Measurements from ENCODE around the gene SPHK2.

SPHK2 gene

GRCh38 chr19:48644355-48644754, 25.0 kb downstream of the SPHK2 start:
- Mint-ChIP-seq H3K27ac (no peak overlapping the region), H3K9me3 (no peaks in the 10 kb centered on the region), H3K36me3 (ENCODE audit: low read depth) (peaks cover under 1% of the 10 kb centered on the region), H3K4me3 (peak overlapping the region; percentile 92), H3K27me3 (ENCODE audit: low read depth, poor library complexity) (peaks cover 11% of the 10 kb centered on the region), H3K4me1 (peaks cover 41% of the 10 kb centered on the region)
- DNase-seq, result no peak
- TF ChIP-seq, protein P1, sequence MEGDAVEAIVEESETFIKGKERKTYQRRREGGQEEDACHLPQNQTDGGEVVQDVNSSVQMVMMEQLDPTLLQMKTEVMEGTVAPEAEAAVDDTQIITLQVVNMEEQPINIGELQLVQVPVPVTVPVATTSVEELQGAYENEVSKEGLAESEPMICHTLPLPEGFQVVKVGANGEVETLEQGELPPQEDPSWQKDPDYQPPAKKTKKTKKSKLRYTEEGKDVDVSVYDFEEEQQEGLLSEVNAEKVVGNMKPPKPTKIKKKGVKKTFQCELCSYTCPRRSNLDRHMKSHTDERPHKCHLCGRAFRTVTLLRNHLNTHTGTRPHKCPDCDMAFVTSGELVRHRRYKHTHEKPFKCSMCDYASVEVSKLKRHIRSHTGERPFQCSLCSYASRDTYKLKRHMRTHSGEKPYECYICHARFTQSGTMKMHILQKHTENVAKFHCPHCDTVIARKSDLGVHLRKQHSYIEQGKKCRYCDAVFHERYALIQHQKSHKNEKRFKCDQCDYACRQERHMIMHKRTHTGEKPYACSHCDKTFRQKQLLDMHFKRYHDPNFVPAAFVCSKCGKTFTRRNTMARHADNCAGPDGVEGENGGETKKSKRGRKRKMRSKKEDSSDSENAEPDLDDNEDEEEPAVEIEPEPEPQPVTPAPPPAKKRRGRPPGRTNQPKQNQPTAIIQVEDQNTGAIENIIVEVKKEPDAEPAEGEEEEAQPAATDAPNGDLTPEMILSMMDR (IDR thresholded peaks at IDR 0.05), result no peak

DNA sequence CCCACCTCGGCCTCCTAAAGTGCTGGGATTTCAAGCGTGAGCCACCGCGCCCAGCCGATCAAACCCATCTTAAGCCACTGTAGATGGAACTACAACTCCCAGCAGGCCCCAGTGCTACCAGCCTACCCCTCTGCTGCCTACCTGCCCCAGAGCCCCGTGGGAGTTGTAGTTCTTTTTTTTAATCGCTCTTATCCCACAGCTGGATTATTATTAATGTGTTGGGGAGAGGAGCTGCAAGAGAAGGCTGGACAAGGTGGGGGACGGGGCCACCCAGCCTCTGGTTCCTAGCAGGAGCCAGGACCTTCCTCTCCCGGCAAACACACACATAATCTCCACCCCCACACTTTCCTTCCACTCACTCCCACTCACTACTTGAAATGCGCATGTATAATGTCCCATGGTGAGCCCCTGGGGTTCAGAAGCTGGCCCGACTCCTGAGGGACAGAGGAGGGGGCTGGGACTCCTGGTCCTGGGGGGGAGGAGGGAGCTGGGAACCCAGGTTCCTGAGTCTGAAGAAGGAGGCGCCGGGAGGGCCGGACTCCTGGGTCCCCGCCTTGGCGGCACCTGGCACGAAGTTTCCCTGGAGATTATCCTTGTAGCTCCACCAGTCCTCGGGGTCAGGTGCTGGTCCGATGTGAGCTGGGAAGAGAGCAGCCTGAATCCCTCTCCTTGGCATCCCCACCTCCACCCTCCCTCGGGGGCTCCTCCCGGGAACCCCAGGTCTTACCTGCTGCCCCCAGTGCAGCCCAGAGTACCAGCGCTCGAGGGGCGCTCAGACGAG, 25.7 kb downstream of the SPHK2 start:
- Mint-ChIP-seq H3K27me3 (ENCODE audit: low read depth, poor library complexity) (peaks cover 11% of the 10 kb centered on the region), H3K9me3 (no peaks in the 10 kb centered on the region), H3K4me1 (peaks cover 34% of the 10 kb centered on the region), H3K4me3 (peak overlapping the region; percentile 92), H3K36me3 (ENCODE audit: low read depth) (no peaks in the 10 kb centered on the region), H3K27ac (no peak overlapping the region)
- TF ChIP-seq, protein P1 (IDR thresholded peaks at IDR 0.05), result no peak
- DNase-seq, result peak; percentile 74

GRCh38 chr19:48645620-48646000, 26.3 kb downstream of the SPHK2 start:
- TF ChIP-seq, protein P1 (IDR thresholded peaks at IDR 0.05), result no peak
- peak overlapping the region; percentile 28 for H3K27ac Mint-ChIP-seq
- peaks cover 13% of the 10 kb centered on the region for H3K27me3 Mint-ChIP-seq (ENCODE audit: low read depth, poor library complexity)
- no peak for DNase-seq
- no peaks in the 10 kb centered on the region for H3K9me3 Mint-ChIP-seq
- peaks cover 32% of the 10 kb centered on the region for H3K4me1 Mint-ChIP-seq
- no peaks in the 10 kb centered on the region for H3K36me3 Mint-ChIP-seq (ENCODE audit: low read depth)
- H3K4me3 Mint-ChIP-seq, result peak overlapping the region; percentile 92

DNA sequence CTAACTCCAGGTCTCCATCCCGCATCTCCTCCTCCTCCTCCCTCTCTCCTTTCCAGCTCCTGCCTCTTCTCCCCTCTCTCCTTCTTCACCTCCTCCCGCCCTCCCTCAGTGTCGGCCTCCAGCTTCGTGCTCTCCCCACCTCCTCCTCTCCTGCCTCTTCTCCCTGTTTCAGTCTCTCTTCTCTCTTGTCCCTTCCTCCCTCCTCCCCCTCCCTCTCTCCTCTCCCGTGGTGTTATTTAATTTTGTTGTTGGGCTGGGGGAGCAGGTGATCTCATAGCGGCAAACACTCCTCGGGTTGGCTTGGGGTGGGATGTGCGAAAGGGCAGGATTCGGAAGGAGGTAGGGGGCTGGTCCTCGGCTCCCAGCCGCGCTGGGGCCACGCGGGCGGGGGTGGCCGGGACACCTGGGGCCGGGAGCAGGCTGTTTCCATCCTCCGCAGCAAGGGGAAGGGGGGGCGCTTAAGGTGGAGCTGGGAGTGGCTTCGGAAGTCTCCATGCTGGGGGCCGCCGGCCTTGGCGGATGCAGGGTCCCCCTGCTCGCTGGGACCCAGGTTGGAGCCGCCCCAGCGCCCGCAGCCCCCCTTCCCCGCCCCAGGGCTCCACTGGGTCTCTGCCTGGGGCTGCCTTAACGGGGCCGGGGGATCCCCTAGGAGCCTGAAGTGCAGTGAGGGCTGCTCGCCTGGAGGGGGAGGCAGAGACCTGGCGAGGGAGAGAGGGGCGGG, 26.9 kb downstream of the SPHK2 start, which contains the start of gene CA11:
CA11 (minus strand) TSS at position 187 of the 721 bp plus-strand sequence. CDS start 555 bp downstream, outside the sequence.
- peak within 1 kb of the TSS; percentile 28 for H3K27ac Mint-ChIP-seq
- peak; percentile 92 for DNase-seq
- H3K36me3 Mint-ChIP-seq (ENCODE audit: low read depth), result no peaks in the 10 kb centered on the region
- no peaks in the 10 kb centered on the region for H3K9me3 Mint-ChIP-seq
- H3K4me3 Mint-ChIP-seq, result peak within 1 kb of the TSS; percentile 92
- TF ChIP-seq, protein P1 (IDR thresholded peaks at IDR 0.05), result peak; percentile 76
- H3K4me1 Mint-ChIP-seq, result peaks cover 32% of the 10 kb centered on the region
- peaks cover 9% of the 10 kb centered on the region for H3K27me3 Mint-ChIP-seq (ENCODE audit: low read depth, poor library complexity)

- Mint-ChIP-seq H3K4me3 (peak overlapping the region; percentile 20), H3K4me1 (peaks cover 32% of the 10 kb centered on the region), H3K9me3 (no peaks in the 10 kb centered on the region), H3K27me3 (ENCODE audit: low read depth, poor library complexity) (peaks cover 9% of the 10 kb centered on the region), H3K36me3 (ENCODE audit: low read depth) (no peaks in the 10 kb centered on the region), H3K27ac (no peak overlapping the region)
- no peak for DNase-seq
- TF ChIP-seq, protein P1 (IDR thresholded peaks at IDR 0.05), result no peak
Observed at GRCh38 chr19:48646722-48647216, 27.5 kb downstream of the SPHK2 start.
